ENCODE results near the gene STK39.

STK39 gene

DNA sequence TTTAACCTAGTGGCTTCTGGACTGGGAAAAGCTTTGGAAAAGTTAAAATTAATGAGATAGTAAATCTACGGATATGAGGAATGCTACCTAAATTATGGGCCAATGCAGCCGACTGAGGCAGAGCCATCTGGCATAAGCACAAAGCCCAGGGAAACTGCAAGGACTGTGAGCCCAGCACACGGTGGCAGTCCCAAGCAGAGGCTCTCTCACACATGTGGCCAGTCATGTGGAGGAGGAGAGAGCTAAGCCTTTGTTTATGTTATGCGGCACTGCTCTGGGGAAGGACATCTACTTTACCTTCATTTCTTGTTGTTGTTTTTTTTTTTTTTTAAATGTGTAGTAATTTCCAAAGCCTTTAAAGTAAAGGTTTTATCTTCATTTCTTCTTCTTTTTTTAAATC, 267.0 kb downstream of the STK39 start:
- Mint-ChIP-seq H3K36me3 (peaks cover 52% of the 10 kb centered on the region), H3K4me3 (no peak overlapping the region), H3K4me1 (ENCODE audit: low read depth) (no peaks in the 10 kb centered on the region), H3K27ac (no peak overlapping the region), H3K27me3 (no peaks in the 10 kb centered on the region), H3K9me3 (ENCODE audit: low read depth) (peaks cover 7% of the 10 kb centered on the region)

DNA sequence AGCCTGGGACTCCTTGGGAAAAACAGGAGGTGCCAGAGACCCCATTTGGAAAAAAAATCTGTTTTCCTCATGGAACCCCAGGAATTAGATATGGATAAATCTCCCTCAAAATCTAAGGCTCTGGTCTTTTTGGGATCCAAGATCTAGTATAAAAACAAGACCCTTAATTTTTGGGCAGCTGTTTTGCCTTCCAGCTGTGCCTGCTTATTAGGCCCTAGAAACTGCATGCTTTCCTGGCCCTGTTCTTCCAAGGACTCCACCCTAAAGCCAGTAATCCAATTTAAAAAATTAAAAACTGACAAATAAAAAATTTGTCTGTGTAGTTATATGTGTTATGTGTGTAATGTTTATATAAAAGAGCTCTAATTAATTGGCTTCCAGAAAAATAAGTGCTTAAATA, 274.6 kb downstream of the STK39 start:
- Mint-ChIP-seq H3K27me3 (no peaks in the 10 kb centered on the region), H3K27ac (no peak overlapping the region), H3K36me3 (peaks cover 43% of the 10 kb centered on the region), H3K4me3 (no peak overlapping the region), H3K4me1 (ENCODE audit: low read depth) (no peaks in the 10 kb centered on the region), H3K9me3 (ENCODE audit: low read depth) (peaks cover 15% of the 10 kb centered on the region)

DNA sequence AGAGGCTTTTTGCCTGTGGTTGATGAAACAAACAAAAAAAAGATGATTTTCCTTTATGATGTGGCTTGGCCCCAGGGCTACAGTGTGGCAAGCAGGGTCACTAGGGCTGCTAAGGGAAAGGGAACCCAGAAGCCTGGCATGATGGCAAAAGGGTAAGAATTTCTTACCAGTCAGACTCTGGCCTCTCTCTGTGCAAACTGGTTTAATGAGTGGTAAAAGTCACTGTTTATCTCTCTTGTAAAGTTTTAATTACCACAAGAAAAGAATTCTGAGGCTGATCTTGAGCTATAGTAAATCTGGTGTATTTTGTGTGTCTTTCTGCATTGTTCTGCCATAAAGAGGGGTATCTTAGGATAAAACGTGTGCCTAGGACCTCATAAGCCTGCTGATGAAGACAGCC, 275.4 kb downstream of the STK39 start:
- no peak overlapping the region for H3K27ac Mint-ChIP-seq
- peaks cover 40% of the 10 kb centered on the region for H3K36me3 Mint-ChIP-seq
- no peaks in the 10 kb centered on the region for H3K4me1 Mint-ChIP-seq (ENCODE audit: low read depth)
- no peak overlapping the region for H3K4me3 Mint-ChIP-seq
- no peaks in the 10 kb centered on the region for H3K27me3 Mint-ChIP-seq
- H3K9me3 Mint-ChIP-seq (ENCODE audit: low read depth): peaks cover 15% of the 10 kb centered on the region

DNA sequence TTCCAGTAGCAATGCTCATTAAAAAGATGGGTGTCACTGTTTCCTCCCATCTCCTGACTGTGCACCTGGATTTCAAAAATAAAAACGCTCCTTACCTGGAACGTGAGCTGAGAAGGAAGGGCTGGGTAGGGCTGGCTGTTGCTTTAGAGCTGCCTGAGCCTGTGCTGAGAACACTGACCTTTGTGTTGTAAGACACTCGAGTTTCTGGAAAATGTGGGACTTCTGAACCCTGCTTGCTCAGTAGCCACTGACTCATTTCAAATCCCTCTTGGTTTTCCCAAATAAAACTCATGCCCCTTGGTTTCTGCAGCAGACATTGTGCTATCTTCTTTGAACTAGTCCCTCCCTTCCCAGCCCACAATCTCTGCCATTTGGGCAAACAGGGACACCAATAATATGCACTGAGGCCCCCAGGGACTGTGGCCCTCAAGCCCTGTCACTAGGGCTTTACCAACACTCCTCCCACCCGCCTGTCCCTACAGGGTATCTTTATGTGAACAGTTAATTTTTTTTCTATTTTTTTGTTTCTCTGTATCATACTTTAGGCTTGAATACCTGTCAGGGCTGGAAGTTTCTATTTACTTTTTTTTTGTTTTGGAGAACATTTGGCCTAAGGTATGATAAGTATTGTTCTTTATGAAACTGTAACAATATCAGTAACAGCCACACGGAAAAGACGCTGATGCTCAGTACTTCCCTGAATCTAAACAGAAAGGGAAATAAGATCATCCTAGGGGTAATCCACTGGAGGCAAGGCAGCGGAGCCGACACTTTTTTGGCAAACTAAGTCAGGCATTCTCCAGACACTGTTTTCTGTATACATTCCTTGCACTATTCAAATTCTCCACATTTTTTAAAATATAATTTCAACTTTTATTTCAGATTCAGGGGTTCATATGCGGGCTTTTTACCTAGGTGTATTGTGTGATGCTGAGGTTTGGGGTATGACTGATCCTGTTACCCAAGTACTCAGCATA, 280.2 kb downstream of the STK39 start:
- Mint-ChIP-seq H3K36me3 (peaks cover 33% of the 10 kb centered on the region), H3K27ac (no peak overlapping the region), H3K4me3 (no peak overlapping the region), H3K4me1 (ENCODE audit: low read depth) (no peaks in the 10 kb centered on the region), H3K9me3 (ENCODE audit: low read depth) (peaks cover 4% of the 10 kb centered on the region), H3K27me3 (no peaks in the 10 kb centered on the region)

DNA sequence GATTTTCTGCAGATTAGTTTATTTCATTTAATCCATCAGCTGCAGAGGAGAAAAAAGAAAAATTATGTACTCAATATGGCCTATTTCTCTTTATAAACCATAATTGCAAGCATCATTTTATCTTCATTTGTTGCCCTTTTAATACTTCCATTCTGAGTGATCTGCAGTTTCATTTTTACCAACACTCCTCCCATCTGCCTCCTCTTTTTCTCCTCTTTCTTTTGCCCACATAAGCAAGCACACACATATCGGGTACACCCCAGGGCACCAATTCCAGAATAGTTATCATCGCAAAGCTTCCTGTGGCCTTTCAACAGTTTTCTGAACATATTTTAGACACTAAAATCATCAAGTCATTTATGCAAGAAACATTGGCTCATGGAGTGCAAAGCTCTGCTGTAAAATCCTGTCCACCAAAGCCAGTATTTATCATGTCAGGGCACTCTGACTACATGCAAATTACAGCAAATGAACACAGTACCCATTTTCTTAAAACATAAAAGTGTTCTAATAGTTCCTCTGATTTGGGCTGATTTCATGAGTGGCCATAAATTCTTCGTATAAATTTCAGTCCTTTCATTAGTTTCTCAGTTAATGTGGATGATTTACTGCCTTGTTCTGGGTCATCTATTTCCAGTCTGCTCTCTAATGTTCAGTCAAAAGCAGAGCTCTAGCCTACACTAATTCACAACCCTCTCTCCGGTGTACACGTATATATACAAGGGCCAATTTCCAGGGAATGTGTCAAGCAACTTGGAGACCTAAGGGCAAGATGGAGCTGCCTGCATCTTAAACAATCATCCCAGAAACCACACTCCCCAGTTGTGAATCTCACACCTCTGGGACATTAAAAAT, 281.3 kb downstream of the STK39 start:
- Mint-ChIP-seq H3K4me1 (ENCODE audit: low read depth) (no peaks in the 10 kb centered on the region), H3K27ac (no peak overlapping the region), H3K4me3 (no peak overlapping the region), H3K36me3 (peaks cover 31% of the 10 kb centered on the region), H3K9me3 (ENCODE audit: low read depth) (no peaks in the 10 kb centered on the region), H3K27me3 (no peaks in the 10 kb centered on the region)

DNA sequence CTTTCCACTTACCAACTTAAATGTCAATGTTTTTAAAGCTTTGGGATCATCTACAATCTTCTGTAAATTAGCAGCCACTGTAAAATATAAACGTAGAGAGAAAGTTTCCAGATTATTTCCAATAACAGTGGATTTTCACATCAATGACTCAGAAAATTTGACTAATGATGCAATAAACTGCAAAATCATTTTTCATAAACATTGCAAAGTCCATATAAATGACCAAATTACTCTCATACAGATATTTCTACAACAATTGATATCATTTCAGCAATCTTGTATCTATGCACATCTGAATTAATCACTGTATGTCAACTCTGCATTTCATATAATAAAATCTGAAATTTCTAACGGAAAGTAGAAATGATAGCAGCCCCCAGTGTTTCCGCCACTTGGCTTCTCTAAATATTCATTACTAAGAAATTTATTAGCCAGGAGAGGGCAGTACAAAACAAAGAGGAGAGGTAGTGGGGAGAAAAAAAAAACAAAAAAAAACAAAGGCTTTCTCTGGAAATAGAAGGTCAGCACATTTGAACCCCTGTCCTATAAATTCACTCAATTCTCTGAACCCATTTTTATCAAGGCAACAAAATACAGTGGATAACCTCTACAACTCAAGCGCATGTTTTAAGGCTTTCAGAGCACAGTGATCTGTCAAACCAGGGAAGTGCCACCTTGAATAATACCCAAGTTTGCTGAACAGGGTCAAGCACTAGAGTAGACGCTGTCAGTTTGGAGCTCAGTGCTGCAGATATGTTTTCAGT, 282.6 kb downstream of the STK39 start:
- Mint-ChIP-seq H3K36me3 (peaks cover 33% of the 10 kb centered on the region), H3K4me3 (no peak overlapping the region), H3K4me1 (ENCODE audit: low read depth) (no peaks in the 10 kb centered on the region), H3K27ac (no peak overlapping the region), H3K27me3 (no peaks in the 10 kb centered on the region), H3K9me3 (ENCODE audit: low read depth) (no peaks in the 10 kb centered on the region)

DNA sequence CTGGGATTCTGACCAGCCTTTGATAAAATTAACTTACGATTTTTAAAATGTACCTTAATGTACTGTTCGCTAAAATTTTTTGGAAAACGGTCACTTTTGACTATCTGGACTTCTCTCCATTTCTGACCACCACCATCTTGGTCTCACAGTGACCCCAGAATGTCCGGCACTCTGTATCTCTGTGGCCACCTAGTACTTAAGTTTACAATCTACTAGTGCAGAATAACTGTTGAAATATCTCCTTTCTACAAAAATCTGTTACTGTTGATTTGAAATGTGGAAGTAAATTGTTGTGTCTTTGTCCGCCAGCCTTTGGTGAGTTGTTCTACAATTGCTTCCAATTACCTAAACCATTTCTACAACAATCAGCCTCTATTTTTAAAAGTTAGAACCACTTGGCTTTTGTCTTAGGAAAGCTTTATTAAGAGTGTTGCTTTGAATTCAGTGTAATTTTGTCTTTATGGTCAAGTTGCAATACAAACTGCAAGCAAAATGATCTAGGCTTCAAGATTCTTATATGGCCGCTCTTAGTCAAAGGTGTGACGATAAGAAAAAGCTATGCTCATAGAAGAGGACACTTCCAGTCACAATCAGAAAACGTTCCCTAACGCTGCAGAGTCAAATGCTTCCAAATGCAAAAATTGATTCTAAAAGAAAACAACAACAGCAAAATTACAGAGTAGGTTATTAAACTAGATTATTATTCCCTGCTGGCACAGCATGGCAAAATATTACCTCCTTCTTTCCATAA, 283.3 kb downstream of the STK39 start:
- H3K36me3 Mint-ChIP-seq: peaks cover 31% of the 10 kb centered on the region
- no peak overlapping the region for H3K4me3 Mint-ChIP-seq
- H3K4me1 Mint-ChIP-seq (ENCODE audit: low read depth): no peaks in the 10 kb centered on the region
- no peaks in the 10 kb centered on the region for H3K27me3 Mint-ChIP-seq
- no peak overlapping the region for H3K27ac Mint-ChIP-seq
- no peaks in the 10 kb centered on the region for H3K9me3 Mint-ChIP-seq (ENCODE audit: low read depth)

DNA sequence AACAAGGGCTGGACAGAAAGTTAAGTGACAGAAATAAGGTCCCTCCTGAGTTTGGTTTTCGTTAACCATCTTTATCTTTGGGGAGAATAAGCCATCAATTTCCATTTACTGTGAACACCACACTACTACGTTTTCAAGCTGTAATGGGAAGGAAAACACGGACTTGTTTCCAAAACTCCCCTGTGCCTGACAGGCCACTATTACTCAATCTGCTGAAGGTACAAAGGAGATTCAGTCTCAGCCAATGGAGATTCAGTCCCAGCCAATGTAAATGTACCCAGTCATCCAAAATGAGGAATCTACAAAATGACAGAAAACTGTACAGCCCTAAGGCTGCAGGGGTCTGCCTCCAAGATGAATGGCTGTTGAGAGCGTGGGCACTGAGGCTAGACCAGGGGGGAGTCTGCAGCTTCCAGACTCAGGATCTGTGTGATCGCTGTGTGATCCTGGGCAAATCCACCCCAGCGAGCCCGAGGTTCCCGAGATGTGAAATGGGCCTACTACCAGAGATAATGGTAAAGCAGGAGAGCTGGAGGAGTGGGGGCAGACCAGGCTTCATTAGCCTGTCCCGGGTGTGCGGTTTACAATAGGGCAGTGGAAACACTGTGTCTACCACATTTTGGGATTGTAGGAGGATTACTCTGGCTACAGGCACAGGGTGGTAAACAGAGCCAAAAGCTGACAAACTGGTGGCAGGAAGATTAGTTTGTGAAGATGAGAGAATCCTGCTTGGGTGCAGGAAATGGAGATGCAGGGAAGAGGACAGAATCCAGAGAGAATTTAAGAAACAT, 284.8 kb downstream of the STK39 start:
- no peaks in the 10 kb centered on the region for H3K4me1 Mint-ChIP-seq (ENCODE audit: low read depth)
- H3K9me3 Mint-ChIP-seq (ENCODE audit: low read depth): no peaks in the 10 kb centered on the region
- H3K27ac Mint-ChIP-seq: no peak overlapping the region
- H3K36me3 Mint-ChIP-seq: peaks cover 32% of the 10 kb centered on the region
- no peak overlapping the region for H3K4me3 Mint-ChIP-seq
- no peaks in the 10 kb centered on the region for H3K27me3 Mint-ChIP-seq

DNA sequence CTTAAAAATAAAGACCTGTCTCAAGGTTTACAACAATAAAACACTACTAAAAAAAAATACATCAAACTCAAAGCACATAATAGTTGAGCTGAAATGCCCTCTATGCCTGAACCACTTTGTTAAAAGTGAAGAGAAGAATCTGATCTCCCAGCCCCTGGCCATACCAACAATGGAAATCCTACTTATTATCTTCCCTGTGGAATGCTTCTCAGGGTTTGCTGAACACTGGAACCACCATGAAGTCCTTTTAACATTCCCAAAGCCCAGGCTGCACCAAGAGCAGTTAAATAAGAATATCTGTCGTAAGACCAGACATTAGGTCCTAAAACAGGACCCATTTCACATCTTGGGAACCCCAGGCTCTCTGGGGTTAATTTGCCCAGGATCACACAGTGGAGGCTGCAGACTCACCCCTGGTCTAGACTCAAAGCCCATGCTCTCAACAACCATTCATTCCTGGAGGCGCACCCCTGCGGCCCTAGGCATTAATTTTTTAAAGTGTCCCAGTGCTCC, 285.8 kb downstream of the STK39 start:
- Mint-ChIP-seq H3K4me1 (ENCODE audit: low read depth) (no peaks in the 10 kb centered on the region), H3K9me3 (ENCODE audit: low read depth) (no peaks in the 10 kb centered on the region), H3K27ac (no peak overlapping the region), H3K36me3 (peaks cover 35% of the 10 kb centered on the region), H3K4me3 (no peak overlapping the region), H3K27me3 (no peaks in the 10 kb centered on the region)

DNA sequence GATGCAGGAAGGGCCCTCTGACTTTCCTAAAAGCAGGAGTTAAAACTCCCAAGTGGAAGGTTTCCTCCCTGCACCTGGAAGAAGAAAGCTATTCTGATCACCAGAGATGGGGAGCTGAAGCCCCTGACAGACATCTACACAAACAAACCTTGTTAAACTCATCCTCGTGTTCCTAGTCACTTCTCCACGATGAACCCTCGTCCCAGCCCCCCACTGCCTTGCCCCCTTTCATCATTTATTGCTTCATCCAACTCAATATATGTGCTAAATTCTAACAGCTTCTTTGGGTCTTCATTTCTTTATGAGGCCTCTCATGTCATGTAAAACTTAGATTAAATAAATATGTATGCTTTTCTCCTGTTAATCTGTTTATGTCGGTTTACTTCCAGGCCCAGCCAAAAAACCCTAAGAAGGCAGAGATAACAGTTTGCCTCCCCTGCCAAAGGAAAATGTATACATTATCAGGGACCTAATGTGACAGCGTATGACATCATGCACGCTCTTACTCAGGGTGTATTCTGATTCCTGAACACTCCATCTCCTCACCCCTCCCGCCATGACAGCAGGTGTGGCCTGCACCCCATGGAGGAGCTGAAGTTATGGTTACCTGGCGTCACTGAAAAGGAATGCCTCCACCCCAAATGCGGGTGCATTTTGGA, 287.2 kb downstream of the STK39 start:
- Mint-ChIP-seq H3K27me3 (no peaks in the 10 kb centered on the region), H3K27ac (no peak overlapping the region), H3K9me3 (ENCODE audit: low read depth) (no peaks in the 10 kb centered on the region), H3K36me3 (peaks cover 34% of the 10 kb centered on the region), H3K4me1 (ENCODE audit: low read depth) (no peaks in the 10 kb centered on the region), H3K4me3 (no peak overlapping the region)

DNA sequence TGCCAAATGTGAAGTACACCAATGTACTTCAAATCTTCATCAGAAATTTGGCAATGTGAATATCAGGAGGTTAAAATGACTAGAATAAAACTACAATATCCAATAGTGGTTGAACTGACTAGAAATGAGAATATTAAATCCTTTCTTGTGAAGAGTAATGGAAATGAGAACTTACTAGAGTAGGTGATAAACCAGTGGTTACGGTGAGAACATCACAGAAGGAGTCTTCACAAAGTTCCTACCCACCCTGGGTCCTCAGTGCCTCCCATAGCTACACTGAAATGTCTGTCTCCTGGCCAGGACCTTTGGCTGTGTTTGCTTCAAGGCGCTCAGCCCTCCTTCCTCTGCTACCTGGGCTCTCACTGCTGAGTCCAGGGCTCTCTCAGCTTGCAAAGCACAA, 289.7 kb downstream of the STK39 start:
- Mint-ChIP-seq H3K4me3 (no peak overlapping the region), H3K4me1 (ENCODE audit: low read depth) (no peaks in the 10 kb centered on the region), H3K36me3 (peaks cover 27% of the 10 kb centered on the region), H3K9me3 (ENCODE audit: low read depth) (no peaks in the 10 kb centered on the region), H3K27me3 (no peaks in the 10 kb centered on the region), H3K27ac (no peak overlapping the region)

DNA sequence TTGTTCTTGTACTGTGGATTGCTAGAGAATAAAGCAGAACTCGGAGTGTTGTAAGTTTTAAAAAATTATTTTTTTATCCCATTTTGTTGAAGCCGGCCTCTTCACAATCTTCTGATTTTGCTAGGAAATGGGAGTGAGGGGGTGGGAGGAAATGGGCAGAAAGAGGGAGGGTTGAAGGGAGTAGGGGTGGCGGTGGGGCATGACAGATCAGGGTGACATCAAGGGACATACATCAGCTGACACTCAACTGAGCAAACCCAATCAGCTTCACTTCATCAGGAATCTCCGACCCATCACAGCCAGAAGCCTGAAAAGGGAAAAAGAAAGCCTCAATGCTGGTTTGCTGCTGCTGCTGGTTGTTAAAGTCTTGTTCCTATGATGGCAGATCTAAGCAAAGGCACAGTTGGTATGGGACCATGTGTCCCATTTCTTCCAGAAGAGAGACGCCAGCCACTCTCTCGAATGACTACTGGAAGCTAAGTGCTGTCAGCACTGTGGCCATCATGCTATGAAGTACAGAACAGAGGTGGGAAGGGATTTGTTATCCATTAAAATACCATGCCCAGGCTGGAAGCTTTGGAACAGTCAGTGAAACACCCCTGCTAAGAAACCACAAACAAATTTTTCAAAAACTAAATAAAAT, 292.0 kb downstream of the STK39 start:
- Mint-ChIP-seq H3K4me3 (no peak overlapping the region), H3K36me3 (peaks cover 20% of the 10 kb centered on the region), H3K4me1 (ENCODE audit: low read depth) (no peaks in the 10 kb centered on the region), H3K27me3 (no peaks in the 10 kb centered on the region), H3K9me3 (ENCODE audit: low read depth) (no peaks in the 10 kb centered on the region), H3K27ac (no peak overlapping the region)

DNA sequence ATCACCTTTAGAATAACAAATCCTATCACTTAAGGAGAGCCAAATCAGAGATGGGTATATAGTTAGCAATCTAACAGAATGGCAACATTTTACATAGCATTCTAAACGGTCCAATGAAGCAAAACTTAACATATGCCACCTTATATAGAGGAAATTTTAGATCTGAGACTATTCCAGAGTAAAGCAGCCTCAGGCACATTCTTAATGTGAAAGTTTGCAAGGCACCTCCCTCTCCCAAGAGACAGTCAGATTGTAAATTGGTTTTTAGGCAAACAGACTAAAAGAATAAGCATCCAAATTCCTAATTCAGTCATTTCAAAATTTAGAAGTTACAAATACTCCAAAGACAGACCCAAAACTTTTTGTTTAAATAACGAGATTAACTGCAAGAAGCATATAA, 292.9 kb downstream of the STK39 start:
- H3K9me3 Mint-ChIP-seq (ENCODE audit: low read depth): no peaks in the 10 kb centered on the region
- no peak overlapping the region for H3K27ac Mint-ChIP-seq
- no peak overlapping the region for H3K4me3 Mint-ChIP-seq

More for the DNA sequence above, 292.9 kb downstream of the STK39 start:
- Mint-ChIP-seq H3K4me1 (ENCODE audit: low read depth) (no peaks in the 10 kb centered on the region), H3K36me3 (peaks cover 15% of the 10 kb centered on the region), H3K27me3 (no peaks in the 10 kb centered on the region)
